COR-L47 (cell line): ENCODE data around the gene ZNF750.

Experiments used
- DNase-seq: peaks from one replicate; lab custom pipeline; 2025; lab: John Stamatoyannopoulos, UW

Gene ZNF750

GRCh38 chr17:82859431-82860403, 19.9 kb upstream of the ZNF750 start:
- no peak for DNase-seq

- DNase-seq = no peak
Measured at GRCh38 chr17:82858376-82859126, 18.7 kb upstream of the ZNF750 start.

- DNase-seq = no peak
Measured at GRCh38 chr17:82856361-82856760, 16.5 kb upstream of the ZNF750 start.

GRCh38 chr17:82854226-82854625, 14.4 kb upstream of the ZNF750 start:
- no peak for DNase-seq

- no peak for DNase-seq
Measured at GRCh38 chr17:82851381-82851780, 11.6 kb upstream of the ZNF750 start.

GRCh38 chr17:82849076-82849945, 9.5 kb upstream of the ZNF750 start:
- no peak for DNase-seq

GRCh38 chr17:82848022-82848592, 8.3 kb upstream of the ZNF750 start:
- no peak for DNase-seq

- DNase-seq = no peak
Measured at GRCh38 chr17:82846061-82846691, 6.4 kb upstream of the ZNF750 start.

- DNase-seq = no peak
Measured at GRCh38 chr17:82845163-82845807, 5.5 kb upstream of the ZNF750 start.

GRCh38 chr17:82844796-82845162, 5.0 kb upstream of the ZNF750 start:
- peak; percentile 58 for DNase-seq

GRCh38 chr17:82843904-82844680, 4.3 kb upstream of the ZNF750 start:
- peak; percentile 23 for DNase-seq

- DNase-seq = no peak
Measured at GRCh38 chr17:82841921-82842596, 2.2 kb upstream of the ZNF750 start.

GRCh38 chr17:82840431-82840831, 609 bp upstream of the ZNF750 start:
- DNase-seq = no peak

- no peak for DNase-seq
Measured at GRCh38 chr17:82838386-82839063, 1.3 kb downstream of the ZNF750 start.

- DNase-seq = no peak
Measured at GRCh38 chr17:82837586-82838320, 2.1 kb downstream of the ZNF750 start.

- DNase-seq = peak; percentile 75
Measured at GRCh38 chr17:82836823-82837357, 2.9 kb downstream of the ZNF750 start.

- no peak for DNase-seq
Measured at GRCh38 chr17:82835766-82836512, 3.9 kb downstream of the ZNF750 start.
